Right atrium auricular region (tissue), 2 donors: ENCODE measurements around the gene SNAPC4. TPM values are rescaled to one million over a fixed set of nuclear protein-coding genes. Genes with fewer than 3 reads are reported as not detected.
"Not testable (repeated sequence)": the region's sequence is repeated elsewhere in the genome, so short reads cannot be mapped to it uniquely, and the experiment has no call there.

ENCODE experiments used
- DNase-seq: peaks from one replicate; pipeline ENCODE4 v3.0.0-alpha.2; 2019; ENCODE audit warnings: low spot score
- H3K27ac ChIP-seq, 2 donors: fragments of 200-600 bp; sonication (generic); 1 replicate in 1 of 2; 2 replicates in 1 of 2; pipeline ENCODE4 v1.5.1; 2016 to 2019
- H3K27me3 ChIP-seq, 2 donors: fragments of 200-600 bp; sonication (generic); one replicate each; pipeline versions ENCODE4 v1.5.1 to v1.6.0; 2017 to 2019
- H3K36me3 ChIP-seq: fragments of 200-600 bp; sonication (generic); one replicate; pipeline ENCODE4 v1.5.1; 2016
- H3K4me1 ChIP-seq, 2 donors: fragments of 200-600 bp; sonication (generic); one replicate each; pipeline versions ENCODE4 v1.5.1 to v1.6.0; 2017 to 2019
- H3K4me3 ChIP-seq, 2 donors: fragments of 200-600 bp; sonication (generic); 1 replicate in 1 of 2; 2 replicates in 1 of 2; pipeline ENCODE4 v1.5.1; 2017 to 2019; ENCODE audit warnings: mild to moderate bottlenecking in 1 of 2, moderate library complexity in 1 of 2
- H3K9me3 ChIP-seq, 2 donors: fragments of 200-600 bp; sonication (generic); one replicate each; pipeline ENCODE4 v1.5.1; 2019
- total RNA-seq, 2 donors: library from RNA; depleted of rRNA; stranded (reverse); fragments of >200 nt; gene quantifications; one replicate each; pipeline ENCODE4 v1.1.0, GENCODE V29; 2016
- TF ChIP-seq, protein P1 (sequence below), 2 donors: fragments of 200-600 bp; sonication (generic); IDR thresholded peaks; one replicate each; pipeline ENCODE4 v1.5.1; 2019; ENCODE audit warnings: antibody characterized with exemption in 2 of 2

Gene SNAPC4
- total RNA-seq, 2 donors from 2014 or later = 2.5 to 4.4 TPM

DNA sequence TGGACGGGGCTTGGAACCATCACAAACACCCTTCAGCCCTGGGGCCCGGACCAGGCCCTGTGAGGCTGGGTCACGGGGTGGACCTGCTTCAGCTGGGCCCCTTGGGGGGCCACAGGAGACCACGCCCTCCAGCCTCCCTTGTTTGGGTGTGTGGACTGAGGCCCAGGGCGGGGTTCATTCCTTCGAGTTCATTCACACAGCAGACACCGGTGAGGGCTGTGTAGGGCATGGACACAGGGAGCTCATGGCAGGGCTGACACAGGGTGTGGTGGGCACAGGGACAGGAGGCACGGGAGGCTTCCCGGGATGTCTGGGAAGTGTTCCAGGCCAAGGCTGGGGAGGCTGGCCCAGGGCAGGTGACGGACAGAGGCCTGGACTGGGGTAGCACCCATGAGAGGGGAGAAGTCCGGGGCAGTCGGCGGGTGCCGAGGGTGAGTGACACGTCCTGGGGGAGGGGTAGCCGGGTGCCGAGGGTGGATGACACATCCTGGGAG, 45.3 kb downstream of the SNAPC4 start:
- peaks cover 18% of the 10 kb centered on the region for H3K36me3 ChIP-seq
- no peaks in the 10 kb centered on the region for H3K27me3 ChIP-seq
- peak overlapping the region; percentile 89 to 97 for H3K27ac ChIP-seq
- peaks cover 0 to 38% of the 10 kb centered on the region in 2 donors for H3K4me1 ChIP-seq
- H3K4me3 ChIP-seq = peak overlapping the region; percentile 25 to 34
- peak; percentile 80 for DNase-seq
- no peaks in the 10 kb centered on the region for H3K9me3 ChIP-seq
- TF ChIP-seq, protein P1, sequence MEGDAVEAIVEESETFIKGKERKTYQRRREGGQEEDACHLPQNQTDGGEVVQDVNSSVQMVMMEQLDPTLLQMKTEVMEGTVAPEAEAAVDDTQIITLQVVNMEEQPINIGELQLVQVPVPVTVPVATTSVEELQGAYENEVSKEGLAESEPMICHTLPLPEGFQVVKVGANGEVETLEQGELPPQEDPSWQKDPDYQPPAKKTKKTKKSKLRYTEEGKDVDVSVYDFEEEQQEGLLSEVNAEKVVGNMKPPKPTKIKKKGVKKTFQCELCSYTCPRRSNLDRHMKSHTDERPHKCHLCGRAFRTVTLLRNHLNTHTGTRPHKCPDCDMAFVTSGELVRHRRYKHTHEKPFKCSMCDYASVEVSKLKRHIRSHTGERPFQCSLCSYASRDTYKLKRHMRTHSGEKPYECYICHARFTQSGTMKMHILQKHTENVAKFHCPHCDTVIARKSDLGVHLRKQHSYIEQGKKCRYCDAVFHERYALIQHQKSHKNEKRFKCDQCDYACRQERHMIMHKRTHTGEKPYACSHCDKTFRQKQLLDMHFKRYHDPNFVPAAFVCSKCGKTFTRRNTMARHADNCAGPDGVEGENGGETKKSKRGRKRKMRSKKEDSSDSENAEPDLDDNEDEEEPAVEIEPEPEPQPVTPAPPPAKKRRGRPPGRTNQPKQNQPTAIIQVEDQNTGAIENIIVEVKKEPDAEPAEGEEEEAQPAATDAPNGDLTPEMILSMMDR (IDR thresholded peaks at IDR 0.05) = no peak

DNA sequence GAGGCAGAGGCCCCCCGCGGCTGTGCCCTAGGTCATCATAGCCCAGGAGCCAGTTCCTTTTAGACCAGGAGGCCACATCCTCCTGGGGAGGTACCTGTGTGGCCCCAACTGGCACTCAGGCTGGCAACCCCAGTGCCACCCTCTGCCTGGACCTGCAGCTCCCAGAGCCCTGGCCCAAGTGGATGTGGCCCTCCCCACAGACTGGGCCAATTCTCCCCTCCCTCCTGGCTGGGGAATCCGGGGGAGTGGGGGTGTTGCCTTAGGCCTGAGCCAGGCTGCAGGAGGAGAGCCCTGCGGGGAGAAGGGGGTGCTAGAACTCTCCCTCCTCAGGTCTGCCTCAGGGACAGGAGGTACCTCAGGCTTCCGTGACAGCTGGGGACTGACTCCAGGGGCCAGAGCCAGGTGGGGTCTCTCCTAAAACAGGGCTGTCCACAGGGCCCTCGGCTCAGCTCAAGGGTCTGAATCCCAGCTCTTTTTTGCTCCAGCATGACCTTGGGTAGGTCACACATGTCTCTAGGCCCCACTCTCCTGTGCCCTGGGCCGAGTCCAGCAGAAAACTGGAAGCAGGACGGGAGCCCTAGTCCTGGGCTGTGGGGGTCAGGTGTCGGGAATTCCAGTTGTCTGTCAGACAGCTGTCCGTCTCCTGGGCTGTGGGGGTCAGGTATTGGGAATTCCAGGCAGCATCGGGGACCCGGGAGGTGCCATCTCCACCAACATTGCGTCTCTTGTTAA, 46.0 kb downstream of the SNAPC4 start:
- H3K4me3 ChIP-seq = peak overlapping the region; percentile 25 to 34
- H3K4me1 ChIP-seq = peaks cover 0 to 38% of the 10 kb centered on the region in 2 donors
- no peak for DNase-seq
- H3K27me3 ChIP-seq = no peaks in the 10 kb centered on the region
- TF ChIP-seq, protein P1 (IDR thresholded peaks at IDR 0.05) = no peak
- H3K27ac ChIP-seq = peak overlapping the region; percentile 89 to 97
- H3K36me3 ChIP-seq = peaks cover 18% of the 10 kb centered on the region
- H3K9me3 ChIP-seq = no peaks in the 10 kb centered on the region

DNA sequence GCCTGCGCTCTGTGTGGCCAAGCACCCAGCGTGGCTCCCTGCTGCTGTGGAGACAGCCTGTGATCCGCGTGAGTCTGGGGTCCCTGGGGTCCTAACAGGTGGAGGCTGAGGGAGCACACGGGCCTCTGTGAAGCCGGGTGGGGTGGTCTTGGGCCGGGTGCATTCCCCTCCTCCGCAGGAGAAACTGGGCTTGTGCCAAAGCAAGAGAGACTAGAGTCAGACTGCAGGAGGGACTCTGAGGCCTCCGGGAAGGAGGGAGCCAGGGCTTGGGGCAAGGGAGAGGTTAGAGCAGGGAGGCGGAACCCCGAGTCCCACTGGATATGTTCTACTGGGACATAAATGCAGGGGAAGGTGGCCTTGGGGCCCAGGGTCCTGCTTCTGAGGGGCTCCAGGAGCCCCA, 46.9 kb downstream of the SNAPC4 start:
- H3K27ac ChIP-seq = peak overlapping the region; percentile 89 to 97
- peaks cover 12% of the 10 kb centered on the region for H3K36me3 ChIP-seq
- DNase-seq = no peak
- H3K4me3 ChIP-seq = peak overlapping the region; percentile 25 to 34
- H3K4me1 ChIP-seq = peaks cover 0 to 40% of the 10 kb centered on the region in 2 donors
- H3K27me3 ChIP-seq = no peaks in the 10 kb centered on the region
- TF ChIP-seq, protein P1 (IDR thresholded peaks at IDR 0.05) = no peak
- no peaks in the 10 kb centered on the region for H3K9me3 ChIP-seq

DNA sequence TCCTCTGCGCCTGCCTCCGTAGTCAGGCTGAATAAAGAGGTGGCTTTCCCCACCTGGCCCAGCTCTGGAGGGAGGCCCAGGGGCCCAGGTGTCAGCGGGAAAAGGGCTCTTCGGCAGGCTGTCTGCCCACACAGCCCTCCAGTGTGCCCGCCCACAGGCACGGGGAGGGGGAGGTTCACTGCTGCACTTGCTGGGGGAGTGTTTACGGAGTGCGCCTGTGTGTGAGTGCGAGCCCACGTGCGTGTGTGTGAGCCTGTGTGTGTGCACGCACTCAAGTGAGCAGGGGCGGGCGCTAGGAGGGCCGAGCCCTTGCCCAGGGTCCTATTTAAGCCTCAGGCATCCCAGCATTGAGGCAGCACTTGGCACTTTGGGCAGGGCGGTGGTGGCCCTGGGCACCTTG, 47.3 kb downstream of the SNAPC4 start:
- Histone ChIP-seq H3K27me3 (no peaks in the 10 kb centered on the region), H3K27ac (peak overlapping the region; percentile 89 to 97), H3K4me1 (peaks cover 0 to 44% of the 10 kb centered on the region in 2 donors), H3K36me3 (peaks cover 9% of the 10 kb centered on the region), H3K9me3 (no peaks in the 10 kb centered on the region), H3K4me3 (peak overlapping the region; percentile 25 to 34)
- no peak for DNase-seq
- TF ChIP-seq, protein P1 (IDR thresholded peaks at IDR 0.05) = no peak

DNA sequence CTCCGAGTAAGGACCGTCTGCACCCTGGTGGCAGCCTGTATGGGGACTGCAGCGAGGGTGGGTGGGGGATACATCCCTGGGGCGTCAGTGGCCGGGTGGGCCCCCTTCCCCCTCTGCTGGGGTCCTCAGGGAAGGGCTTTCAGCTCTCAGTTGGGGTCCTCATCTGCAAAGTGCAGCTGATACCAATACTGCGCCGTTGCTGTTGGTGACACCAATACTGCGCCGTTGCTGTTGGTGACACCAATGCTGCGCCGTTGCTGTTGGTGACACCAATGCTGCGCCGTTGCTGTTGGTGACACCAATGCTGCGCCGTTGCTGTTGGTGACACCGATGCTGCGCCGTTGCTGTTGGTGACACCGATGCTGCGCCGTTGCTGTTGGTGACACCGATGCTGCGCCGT, 48.1 kb downstream of the SNAPC4 start:
- DNase-seq, H3K36me3 ChIP-seq, H3K4me3 ChIP-seq, H3K9me3 ChIP-seq, H3K27me3 ChIP-seq: not testable (repeated sequence)
- Histone ChIP-seq H3K27ac (peak overlapping the region in 1 of 2 donors; percentile 26), H3K4me1 (peaks cover 0 to 52% of the 10 kb centered on the region in 2 donors)

DNA sequence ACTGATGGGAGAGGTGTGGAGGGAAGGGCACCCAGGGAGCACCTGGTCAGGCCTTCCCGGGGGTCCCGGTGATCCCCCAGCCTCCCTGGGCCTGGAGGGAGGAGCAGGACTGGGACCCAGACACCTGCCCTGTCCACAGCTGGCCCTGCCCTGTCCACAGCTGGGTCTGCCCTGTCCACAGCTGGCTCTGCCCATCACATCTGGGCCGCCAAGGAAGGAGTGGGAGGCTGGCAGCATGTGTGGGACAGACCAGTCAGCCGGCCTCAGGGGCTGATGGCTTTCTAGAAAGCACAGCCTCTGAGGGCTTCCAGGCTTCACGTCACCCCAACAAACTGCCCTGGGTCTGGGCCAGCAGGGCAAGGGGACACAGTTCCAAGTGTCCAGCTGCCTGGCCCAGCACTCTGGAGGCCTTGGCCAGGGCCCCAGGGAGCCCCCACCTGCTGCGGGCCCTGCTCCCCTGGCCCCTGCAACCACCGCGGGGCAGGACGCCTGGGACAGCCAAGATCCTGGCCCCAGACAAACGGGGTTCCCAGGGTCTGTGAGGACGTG, 48.6 kb downstream of the SNAPC4 start:
- H3K4me1 ChIP-seq = peaks cover 0 to 57% of the 10 kb centered on the region in 2 donors
- no peaks in the 10 kb centered on the region for H3K27me3 ChIP-seq
- no peaks in the 10 kb centered on the region for H3K9me3 ChIP-seq
- H3K4me3 ChIP-seq = no peak overlapping the region
- no peak for DNase-seq
- peak overlapping the region in 1 of 2 donors; percentile 26 for H3K27ac ChIP-seq
- TF ChIP-seq, protein P1 (IDR thresholded peaks at IDR 0.05) = no peak
- peaks cover 3% of the 10 kb centered on the region for H3K36me3 ChIP-seq
